ENCODE results near the gene LHX1.

DNA sequence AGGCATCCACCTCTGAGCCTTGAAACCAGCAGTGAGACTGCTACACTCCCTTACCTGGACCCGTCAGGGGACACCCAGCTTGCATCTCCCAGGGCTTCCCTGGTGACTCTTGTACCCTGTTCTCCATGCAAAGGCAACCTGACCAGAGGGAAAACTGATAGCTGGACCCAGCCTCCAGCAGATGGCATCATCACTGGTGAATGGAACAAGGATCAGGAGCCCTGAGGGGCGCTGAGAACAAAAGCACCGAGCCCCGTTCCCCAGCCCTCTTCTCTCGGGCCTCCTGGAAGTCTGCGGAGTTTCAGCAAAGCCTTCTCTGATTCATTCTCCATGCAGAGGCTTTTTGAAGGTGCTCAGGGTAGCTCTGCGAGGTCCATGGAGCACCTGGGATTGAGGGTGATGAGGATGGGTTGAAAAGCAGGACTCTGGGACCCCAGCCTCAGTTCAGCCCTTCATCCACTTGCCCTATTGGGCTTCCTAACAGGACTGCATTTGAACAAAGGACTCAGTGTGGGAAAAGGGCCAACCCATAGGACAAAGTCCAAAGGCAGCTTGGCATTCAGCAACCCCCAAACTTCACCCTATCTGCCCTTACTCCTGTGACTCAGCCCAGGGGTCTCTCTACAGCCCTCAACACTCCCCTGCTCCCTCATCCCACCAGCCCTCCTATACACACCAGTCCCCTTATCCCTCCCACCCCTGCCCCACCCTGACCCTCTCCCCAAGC, 45.0 kb upstream of the LHX1 start:
- TF ChIP-seq CTCF (IDR thresholded peaks at IDR 0.05), result no peak
- no peak for TF ChIP-seq POLR2A (IDR thresholded peaks at IDR 0.05)
